Right lobe of liver (tissue), 4 donors: ENCODE results near the gene VSNL1.

Experiments used
- CTCF ChIP-seq, 4 donors: fragments of 200-600 bp in 3 of 4; fragments of 450-650 bp in 1 of 4; IDR thresholded peaks; one replicate each; pipeline versions ENCODE4 v1.5.1 to v1.8.0; 2016 to 2022; ENCODE audit warnings: antibody characterized with exemption in 4 of 4, mild to moderate bottlenecking in 2 of 4
- POLR2A ChIP-seq: fragments of 450-650 bp; IDR thresholded peaks from one replicate; pipeline ENCODE4 v1.6.1; 2017; ENCODE audit warnings: antibody characterized with exemption, mild to moderate bottlenecking
- donor health status: DM: no; HTN: no; CAD: no.
- donor health status: DM: no; HTN: no; CAD: no.
- donor health status: DM: no; HTN: yes; CAD: no.

GRCh38 chr2:17580319-17580715 is 39.8 kb downstream of the VSNL1 start:
- no peak for TF ChIP-seq POLR2A
- TF ChIP-seq CTCF (IDR thresholded peaks at IDR 0.05) = no peak
